NCI-H774 (cell line): ENCODE results near the gene TASP1.
A peak's percentile ranks its signal among the peaks of the same experiment; 100 is the strongest.
"Not testable (repeated sequence)": the region's sequence is repeated elsewhere in the genome, so short reads cannot be mapped to it uniquely, and the experiment has no call there.

Experiments
- DNase-seq: peaks from one replicate; lab custom pipeline; 2025; lab: John Stamatoyannopoulos, UW

TASP1 gene, protein sequence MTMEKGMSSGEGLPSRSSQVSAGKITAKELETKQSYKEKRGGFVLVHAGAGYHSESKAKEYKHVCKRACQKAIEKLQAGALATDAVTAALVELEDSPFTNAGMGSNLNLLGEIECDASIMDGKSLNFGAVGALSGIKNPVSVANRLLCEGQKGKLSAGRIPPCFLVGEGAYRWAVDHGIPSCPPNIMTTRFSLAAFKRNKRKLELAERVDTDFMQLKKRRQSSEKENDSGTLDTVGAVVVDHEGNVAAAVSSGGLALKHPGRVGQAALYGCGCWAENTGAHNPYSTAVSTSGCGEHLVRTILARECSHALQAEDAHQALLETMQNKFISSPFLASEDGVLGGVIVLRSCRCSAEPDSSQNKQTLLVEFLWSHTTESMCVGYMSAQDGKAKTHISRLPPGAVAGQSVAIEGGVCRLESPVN

DNA sequence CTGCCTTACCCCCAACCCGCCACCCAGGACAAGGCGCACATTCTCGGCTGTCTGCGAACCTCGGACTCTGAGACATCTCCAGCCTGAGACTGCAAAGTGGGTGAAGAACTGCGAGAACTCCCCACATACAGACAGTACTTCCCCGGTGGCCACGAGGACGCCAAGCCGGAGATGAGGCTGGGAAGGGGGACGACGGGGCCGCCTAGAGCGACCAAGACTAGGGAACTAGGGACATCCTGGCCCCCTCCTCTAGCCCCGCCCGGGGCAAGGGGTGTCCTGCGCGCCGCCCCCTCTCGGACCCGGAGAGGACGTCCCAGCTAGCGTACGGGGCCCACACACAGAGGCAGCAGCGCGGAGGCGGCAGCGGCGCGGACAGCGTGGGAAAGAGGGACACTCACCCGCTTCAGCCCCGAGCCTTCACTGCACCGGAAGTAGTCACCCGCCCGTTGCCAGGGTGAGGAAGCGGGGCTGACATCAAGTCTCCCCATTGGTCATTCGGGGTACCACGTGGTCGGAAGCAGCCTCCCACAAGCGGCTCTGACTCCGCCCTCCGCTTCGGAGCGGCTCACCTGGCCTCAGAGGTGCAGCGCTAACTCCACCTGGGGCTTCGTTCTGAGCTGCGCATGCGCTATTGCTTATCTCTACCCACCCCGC, at the start of gene TASP1:
Gene TASP1 (minus strand): TSS at position 437 of the 654 bp plus-strand sequence. CDS start 8,854 bp downstream, outside the sequence.
- DNase-seq, result peak; percentile 98

DNA sequence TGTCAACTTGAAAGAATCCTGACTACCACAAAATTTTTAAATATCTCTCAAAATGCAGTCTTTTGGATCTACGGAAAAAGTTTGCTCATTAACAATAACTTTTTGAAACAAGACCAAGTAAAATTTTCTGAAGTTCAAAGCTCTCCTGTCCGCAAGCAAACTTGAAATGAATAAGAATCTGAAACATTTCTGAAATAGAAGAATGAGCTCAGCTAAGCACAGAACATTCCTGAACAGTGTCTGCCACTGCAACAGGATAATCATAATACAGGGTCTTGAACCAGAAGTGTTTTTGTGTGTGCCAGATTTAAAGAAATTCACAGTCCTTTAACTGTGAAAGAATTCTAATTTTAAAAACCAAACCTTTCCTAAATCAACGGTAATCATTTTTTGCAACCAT, 49.1 kb upstream of the TASP1 start:
- no peak for DNase-seq

DNA sequence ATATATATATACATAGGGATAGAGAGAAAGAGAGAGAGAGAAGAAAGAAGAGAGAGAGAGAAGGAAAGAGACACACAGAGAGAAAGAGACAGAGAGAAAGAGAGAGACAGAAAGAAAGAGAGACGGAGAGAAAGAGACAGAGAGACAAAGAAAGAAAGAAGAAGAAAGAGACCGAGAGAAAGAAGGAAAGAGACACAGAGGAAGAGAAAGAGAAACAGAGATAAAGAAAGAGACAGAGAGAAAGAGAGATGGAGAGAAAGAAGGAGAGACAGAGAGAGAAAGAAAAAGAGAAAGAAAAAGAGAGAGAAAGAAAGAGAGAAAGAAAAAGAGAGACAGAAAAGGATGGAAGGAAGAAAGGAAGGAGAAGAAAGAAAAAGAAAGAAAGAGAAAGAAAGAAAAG, 46.9 kb upstream of the TASP1 start:
- DNase-seq, result no peak

DNA sequence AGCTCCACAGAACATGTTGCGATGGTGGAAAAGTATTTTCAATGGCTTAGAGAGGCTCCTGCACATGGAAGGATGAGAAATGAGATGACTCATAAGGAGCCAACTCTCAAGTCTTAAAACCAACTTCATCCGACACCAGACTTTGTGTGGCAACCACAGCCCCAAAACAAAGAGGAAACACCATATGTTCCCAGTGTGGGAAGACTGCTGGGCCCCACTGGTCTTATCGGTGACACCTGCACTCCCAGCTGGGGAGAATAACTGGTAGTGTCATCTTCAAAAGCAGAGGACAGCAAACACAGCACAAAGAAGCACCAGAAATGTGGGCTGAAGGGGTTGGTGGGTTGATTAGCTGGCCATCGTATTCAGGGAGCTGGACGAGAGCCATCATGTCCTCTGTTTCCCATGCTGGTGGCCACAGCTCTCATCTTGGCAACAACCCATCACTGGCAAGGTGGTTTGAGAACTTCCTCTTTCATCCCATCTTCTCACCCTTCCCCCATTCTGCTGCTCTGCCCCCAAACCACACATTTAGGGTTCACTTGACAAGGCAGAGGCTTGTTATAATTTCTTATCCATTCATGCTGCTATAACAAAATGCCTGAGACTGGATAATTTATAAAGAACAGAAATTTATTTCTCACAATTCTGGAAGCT, 46.0 kb upstream of the TASP1 start:
- DNase-seq, result no peak

DNA sequence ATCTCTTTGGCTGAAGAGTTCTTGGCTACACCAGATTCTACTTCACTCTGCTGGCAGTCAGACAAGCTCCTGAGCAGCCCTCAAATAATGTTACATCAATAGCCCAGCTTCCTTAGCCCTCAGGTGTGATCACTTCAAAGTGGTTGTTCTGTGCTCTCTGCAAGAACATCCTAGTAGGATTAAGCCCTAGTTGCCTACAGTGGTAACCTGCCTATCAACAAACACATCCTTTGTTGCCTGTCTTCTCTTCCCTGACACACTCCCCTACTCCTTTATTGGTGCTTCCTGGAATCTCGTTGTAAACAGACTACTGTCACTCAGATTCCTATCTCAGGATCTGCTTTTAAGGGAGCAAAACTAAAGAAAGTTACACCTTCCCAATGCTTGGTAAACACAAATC, 45.1 kb upstream of the TASP1 start:
- DNase-seq, result no peak

DNA sequence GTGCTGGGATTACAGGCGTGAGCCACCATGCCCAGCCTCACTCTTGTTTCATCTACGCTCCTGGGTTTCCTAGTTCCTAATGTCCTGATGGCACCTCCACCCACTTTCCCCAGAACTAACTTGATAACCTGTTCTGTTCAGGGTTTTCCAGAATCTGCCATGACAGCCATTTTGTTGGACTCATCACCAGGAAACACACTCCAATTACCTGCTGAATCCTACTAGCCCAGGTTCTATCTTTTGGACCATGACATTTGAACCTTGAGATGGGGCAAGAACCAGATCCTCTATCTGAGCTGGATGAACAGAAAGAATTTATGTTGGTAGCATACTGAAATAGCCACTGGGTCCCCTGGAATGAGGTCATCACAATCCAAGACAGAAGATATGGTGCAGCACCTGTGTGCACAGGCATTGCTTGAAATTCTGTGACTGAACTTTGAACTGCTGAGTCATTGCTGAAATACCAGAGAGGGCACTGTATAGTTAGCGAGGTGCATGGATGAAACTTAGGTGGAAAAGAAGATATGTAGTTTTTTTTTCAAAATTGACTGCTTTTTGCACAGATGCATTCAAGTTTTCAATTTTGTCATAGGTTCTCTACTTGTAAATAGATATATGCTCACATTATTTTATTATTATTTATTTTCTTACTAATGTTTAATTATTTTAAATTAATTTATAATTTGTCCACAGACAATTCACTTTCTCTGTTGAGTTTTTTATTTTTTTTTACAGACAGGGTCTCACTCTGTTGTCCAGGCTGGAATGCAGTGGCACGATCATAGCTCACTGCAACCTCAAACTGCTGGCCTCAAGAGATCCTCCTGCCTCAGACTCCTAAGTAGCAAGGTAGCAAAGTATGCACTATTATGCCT, 42.8 kb upstream of the TASP1 start:
- DNase-seq, result no peak

DNA sequence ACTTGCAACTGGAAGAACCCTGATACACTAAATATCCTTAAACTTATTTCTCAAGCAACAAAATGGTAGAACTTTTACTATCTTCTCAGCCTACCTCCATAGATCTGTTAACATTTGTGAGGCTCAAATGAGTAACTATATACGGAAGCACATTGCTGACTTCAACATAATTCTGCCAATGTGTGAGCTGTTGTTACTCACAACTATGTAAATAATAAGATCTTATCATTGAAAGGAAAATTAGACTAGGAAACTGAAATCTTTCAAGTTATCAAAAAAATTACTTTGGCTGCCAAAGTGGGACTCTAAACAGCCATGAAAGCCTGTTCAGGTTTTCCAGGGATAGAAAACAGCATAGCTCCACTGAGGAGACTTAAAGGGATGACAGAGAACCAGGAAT, 40.2 kb upstream of the TASP1 start:
- DNase-seq, result no peak

DNA sequence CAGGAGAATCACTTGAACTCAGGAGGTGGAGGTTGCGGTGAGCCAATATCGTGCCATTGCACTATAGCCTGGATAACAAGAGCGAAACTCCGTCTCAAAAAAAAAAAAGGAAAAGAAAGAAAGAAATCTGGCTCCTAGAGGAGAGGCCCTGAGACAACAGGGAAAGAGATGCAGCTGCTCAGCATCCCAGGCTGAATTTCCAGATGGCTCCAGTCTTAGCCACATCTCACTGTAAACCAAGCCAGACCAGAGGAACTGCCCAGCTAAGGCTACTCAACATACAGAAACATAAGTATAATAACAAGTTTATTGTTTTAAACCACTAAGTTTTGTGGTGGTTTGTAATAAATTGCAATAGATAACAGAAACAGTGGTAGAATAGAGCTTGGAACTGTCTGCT, 38.5 kb upstream of the TASP1 start:
- DNase-seq, result no peak

DNA sequence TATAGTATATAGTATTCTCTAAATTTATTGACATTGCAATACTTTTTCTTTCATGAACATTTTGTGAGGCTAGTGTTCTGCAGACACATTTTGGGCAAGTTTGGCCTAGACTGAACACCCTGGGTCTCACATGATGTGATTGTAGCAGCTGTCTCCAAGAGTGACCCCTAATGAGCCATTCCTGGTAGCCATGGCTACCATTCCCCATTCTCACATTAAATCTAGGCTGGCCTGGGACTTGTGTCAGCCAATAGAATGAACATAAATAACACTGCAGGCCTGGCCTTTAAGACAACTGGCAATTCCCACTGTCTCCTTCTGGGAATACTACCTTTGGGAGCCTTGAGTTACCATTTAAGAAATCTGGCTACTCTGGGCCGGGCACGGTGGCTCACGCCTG, 38.0 kb upstream of the TASP1 start:
- no peak for DNase-seq

DNA sequence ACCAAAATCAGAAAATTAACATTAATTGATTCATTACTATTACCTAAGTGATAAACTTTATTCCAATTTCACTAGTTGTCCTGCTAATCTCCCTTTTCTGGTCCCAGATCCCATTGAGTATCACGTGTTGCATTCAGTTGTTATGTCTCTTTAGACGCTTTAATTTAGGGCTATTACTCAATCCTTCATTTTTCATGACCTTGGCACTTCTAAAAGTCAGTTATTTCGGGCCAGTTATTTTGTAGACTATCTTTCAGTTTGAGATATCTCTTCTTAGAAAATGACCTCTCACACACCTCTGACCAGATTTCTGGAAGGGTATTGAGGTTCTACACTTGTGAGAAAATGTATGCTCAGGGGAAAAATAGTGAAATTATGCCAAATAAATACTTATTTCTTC, 34.0 kb upstream of the TASP1 start:
- no peak for DNase-seq

DNA sequence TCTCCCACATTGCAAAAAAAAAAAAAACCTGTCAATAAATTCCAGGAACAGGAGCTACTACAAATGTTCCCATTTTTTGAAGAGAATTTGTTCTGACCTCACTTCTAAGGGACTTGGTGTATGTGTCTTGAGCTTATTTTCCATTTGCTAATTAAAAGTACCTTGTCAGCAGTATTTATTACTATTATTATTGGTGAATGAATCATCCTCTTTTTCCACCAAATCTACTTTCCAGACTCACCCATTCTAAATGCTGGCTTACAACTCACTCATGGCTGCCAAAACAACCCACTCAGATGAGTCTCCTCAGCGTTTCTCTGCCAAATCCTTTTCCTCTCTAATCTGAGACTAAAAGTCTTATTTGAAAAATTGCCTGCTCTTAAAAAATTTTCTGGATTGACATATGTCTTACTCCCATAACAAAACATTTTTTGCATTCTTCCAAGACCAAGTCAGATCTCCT, 33.2 kb upstream of the TASP1 start:
- DNase-seq, result no peak

DNA sequence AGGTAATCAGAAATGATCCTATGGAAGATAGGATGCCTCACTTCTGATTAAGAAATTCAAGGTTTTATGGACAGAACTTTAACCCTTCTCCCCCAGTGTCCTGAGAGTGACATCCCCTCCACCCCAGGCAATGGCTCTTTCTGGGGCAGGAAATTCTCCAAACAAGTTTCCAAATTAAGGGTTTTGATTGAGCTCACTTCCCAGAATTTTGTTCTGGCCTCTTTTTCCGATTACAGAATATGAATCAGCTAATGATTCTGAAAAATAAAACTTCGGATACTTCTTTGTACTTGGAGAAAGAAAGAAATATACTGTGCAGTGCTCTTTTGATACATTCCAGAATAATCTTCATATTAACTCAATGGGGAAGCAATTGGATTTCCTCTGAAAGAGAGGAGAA, 32.8 kb upstream of the TASP1 start:
- no peak for DNase-seq

DNA sequence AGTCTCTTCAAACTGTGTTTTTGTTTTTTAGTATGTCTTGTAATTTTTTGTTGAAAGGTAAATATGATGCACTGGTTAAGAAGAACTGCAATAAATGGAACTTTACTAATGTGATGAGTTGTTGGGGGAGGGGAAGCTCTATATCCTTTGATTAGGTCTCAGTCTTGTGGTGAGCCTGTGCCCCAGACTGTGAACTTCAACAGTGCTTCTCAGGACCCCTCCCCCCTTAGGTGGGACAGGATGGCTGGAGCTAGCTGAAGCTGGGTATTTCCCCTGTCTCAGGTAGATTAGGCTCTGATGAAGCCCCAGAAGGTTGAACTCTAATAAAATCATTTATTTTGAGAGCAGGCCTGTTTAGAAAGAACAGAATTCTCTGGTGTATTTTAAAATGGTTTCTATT, 31.4 kb upstream of the TASP1 start:
- DNase-seq, result no peak

DNA sequence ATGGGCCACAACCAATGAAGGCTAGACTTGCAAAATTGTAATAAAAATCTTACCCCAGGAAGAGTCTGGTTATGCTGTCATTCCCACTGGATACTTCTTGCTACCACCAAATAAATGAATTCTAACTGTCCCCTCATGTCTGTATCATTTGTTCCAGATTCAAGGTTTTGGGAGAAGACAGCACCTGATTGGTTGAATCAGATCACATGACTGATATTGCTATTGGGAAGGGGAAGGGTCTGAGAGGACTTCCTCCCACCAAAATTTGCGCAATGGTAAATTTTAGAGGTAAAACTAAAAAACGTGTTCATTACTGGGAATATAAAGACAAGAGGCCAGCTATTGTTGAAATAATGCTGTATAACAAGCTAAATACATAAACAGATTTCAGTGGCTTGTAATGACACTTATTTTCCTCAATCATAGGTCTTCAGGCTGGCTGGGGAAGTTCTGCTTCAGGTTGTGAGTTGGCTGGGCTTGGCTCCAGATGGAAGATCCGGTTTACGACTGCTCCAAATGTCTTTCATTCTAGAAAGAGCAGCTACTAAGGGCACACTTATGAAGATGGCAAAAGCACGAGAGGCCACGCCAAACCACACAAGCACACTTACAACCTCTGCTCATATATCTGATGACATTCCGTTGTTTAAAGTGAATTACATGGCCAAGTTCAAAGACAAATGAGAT, 27.1 kb upstream of the TASP1 start:
- DNase-seq, result no peak

DNA sequence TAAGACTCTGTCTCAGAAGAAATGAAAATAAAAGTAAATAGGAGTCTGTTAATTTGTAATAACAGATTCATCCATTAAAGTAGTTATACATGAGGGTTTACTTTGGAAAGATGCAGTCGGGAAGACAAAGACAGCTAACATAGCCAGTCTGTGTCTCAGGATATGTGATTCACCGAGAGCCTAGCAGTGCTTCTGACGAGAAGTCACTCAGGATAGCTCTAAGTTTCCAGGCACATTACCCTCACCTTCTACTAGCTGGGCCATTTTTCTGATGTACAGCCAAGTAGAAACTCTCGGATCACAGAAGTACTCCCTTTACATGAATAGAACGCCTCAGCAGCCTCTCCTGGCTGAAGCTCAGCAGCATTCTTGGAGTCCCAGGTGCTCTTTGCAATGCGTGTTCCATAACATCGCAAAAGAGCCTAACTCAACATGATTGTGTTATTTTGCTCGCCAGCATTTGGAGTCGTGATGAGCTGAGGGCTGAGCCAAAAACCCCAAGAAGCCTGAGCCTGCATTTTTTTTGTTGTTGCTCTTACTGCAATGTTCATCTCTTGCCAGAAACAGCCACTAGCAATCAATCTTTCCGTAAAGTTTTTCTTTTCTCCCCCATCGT, 22.4 kb upstream of the TASP1 start:
- DNase-seq, result no peak

DNA sequence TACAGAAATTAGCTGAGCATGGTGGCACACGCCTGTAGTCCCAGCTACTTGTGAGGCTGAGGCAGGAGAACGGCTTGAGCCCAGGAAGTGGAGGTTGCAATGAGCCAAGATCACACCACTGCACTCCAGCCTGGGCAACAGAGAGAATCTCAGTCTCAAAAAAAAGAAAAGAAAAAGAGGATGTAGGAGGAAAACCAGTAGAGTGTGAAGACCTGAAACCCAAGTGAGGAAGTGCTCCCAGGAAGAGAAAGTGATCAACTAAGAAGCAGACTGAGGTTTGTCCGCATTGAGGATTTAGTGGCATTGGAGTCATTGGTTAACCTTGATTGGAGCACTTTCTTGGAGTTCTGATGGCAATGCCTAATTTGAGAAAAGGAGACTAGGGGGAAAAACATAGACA, 20.6 kb upstream of the TASP1 start:
- no peak for DNase-seq

DNA sequence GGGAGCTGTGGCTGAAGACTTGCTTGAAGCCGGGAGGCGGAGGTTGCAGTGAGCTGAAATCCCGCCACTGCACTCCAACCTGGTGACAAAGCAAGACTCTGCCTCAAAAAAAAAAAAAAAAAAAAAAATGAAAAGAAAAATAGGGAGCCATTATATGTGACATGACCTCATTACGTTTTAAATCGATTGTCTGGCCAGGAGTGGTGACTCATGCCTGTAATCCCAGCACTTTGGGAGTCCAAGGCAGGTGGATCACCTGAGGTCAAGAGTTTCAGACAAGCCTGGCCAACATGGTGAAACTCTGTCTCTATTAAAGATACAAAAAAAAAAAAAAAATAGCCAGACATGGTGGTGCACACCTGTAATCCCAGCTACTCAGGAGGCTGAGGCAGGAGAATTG, 19.3 kb upstream of the TASP1 start:
- not testable (repeated sequence) for DNase-seq

DNA sequence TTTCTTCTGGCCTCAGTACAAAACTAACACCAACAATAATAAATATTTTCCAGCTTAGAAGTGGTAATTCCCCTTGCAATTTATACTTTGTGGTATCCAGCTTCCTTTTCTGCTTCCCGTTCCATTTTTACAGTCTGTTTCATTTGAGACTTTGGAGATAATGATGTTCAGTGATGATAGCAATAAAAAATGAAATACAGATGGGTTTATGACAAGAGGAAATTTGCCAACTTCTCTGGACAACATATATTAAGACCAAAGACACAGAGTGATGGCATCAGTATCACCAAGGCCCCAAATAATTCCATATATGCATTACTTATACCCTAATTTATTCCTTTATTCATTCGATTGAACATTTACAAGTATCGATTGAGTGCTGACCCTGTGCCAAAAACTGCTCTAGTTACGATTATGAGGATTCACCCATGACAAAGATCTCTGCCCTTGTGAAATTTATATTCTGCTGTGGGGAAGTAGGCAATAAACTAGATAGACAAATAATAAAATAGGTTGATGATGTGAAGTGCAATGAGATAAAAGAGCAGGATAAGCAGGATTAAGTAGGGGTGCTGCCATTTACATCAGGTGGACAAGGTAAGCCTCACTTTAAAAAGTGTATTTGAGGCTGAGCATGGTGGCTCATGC, 18.1 kb upstream of the TASP1 start:
- DNase-seq, result no peak

DNA sequence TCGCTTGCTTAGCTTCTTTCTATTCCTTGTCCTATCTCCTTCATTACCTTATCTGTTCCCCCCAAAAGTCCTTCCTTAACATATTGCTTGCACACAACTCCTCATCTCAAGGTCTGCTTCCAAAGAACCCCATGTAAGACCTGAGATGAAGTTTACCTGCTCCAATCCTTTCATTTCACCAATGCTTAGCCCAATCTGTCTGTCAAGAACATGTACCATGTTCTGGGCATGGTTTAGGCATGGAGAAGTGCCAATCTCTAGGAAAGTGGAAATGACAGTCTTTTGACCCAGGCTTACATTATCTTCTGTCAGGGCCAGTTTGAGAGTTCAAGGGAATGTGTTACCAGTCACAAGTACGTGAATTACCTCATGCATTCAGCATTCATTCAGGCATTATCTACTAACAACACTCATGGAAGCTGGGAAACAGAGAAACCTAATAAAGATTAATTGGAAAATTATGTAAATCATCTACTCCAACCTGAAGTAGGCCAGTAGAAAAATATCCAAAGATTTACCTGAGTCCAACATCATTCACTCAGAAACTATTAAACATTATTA, 15.8 kb upstream of the TASP1 start:
- DNase-seq, result no peak

DNA sequence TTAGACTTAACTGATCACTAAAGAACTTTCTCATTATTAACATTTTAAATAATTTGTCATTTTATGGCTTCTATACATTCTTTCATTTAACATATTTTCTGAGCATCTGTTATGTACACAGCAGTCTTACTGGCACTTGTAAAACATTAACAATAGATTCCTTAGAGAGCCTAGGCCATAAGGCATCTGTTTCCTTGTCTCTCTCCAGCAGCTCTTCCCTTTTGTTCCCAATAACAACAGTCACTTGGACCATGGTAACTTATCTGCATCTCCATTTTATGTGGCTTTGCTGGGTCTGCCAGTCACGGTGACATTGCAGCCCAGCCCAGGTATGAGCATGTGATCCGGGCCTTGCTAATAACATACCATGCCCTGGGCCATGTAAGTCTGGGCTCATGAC, 11.7 kb upstream of the TASP1 start:
- no peak for DNase-seq
